ENCODE data around the gene ZNF526. TPM values are rescaled to one million over a fixed set of nuclear protein-coding genes. Genes with fewer than 3 reads are reported as not detected.

ZNF526 gene
- total RNA-seq, 1 experiment from 2014 or later = 3.4 TPM

DNA sequence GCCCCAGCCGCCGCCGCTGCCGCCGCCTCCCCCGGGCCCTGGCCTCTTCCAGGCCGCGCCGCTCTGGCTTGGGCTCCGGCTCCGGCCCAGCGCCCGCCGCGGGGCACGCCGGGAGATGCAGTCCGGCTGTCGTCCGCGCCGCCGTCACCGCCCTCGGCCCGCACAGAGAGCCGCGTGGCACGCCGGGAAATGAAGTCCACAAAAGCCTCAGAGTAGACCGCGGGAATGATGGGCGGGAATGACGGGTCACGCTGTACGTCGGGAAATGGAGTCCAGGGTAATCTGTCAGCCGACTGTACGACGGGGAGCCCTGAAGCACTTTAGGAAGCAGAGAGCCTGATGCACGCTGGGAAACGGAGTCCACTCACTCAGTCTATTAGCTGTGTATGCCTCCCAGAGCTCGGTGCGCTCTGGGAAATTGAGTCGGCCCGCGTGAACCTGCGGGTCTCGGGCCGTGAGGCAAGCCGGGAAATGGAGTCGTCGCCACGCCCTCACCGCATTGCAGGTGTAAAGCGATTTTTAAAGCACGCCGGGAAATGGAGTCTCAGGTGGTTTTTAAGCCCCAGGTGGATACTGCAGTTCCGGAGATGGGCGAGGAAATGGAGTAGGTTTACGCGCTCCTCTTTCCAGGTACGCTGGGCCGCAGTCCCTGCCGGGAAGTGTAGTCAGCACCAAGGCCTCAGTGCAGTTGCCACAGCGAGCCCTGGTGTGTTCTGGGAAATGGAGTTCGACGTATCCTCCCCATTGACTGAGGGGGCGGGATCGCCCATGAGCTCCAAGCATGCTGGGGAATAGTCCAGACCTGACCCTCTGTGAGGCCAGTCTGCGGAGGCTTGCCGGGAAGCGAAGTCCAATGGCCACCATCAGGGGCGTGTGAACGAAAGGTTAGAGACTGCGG lies 22.6 kb downstream of the ZNF526 start, which contains the start of gene GSK3A:
Gene GSK3A, minus strand, starts transcription at position 91 of the 898 bp plus-strand sequence. CDS start 137 bp downstream, outside the sequence.
- peaks cover 10% of the 10 kb centered on the region; the same call in 1 of the 2 replicates for H3K36me3 ChIP-seq (ENCODE audit: insufficient read depth, low read length)
- peaks cover 37% of the 10 kb centered on the region for H3K4me1 ChIP-seq (ENCODE audit: low read length)
- H3K9ac ChIP-seq (ENCODE audit: low read length) = peak within 1 kb of the TSS; percentile 77
- H3K27me3 ChIP-seq (ENCODE audit: low read length) = no peaks in the 10 kb centered on the region
- peaks cover 36% of the 10 kb centered on the region for H3K79me2 ChIP-seq (ENCODE audit: low read length)
- H3K27ac ChIP-seq (ENCODE audit: low read length) = peak within 1 kb of the TSS; percentile 92
- no peaks in the 10 kb centered on the region for H3K9me2 ChIP-seq (replicated peaks; ENCODE audit: insufficient read depth, low read length)
- no peak within 1 kb of the TSS for H2AFZ ChIP-seq (ENCODE audit: low read length)
- no peaks in the 10 kb centered on the region for H3K9me3 ChIP-seq (ENCODE audit: low read length)
- peak; percentile 99 for DNase-seq
- peak within 1 kb of the TSS; percentile 76 for H3K4me3 ChIP-seq (ENCODE audit: low read length)
- peak within 1 kb of the TSS; percentile 86 for H3K4me2 ChIP-seq (ENCODE audit: low read depth, low read length, poor library complexity, severe bottlenecking)
- H4K20me1 ChIP-seq (ENCODE audit: insufficient read depth, low read depth, low read length) = peaks cover 10% of the 10 kb centered on the region; the same call in 1 of the 2 replicates

DNA sequence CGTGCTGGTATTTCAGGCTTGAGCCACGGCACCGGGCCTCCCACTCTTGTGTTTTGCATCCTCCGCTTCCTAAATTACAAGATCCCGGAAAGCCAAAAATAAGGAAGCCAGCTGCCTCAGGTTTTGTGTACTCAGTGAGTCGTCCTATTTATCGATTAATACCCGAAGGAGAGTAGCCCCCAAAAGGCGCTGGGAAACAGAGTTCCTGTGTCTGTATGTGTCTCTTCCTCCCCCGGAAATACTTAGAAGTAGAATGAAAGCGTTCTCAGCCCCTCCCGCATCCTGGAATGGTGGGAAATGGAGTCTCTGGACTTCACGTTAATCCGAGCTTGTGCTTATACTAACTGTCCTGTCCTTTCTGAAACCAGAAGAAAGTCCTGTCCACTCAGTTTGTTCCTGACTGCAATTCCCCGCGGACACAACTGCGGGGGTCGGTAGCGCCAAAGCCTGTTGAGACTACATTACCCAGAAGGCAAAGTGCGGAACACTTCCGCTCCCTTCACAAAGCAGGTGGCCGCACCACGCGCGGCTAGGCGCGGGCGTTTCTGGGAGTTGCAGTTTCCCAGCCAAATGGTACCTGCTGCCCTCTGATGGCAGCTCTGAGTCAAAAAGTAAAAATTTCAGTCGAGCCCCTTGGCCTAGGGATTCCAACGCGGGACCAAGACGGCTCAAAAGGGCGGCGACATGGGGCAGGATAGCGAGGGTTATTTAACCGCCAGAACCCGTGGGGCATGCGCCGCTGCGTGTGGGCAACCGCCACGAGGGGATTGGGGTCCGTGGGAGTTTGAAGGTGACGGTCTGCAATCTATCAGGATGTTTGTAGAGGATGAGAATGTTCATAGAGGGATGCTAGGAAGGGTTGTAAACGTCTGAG lies 24.5 kb downstream of the ZNF526 start:
- Histone ChIP-seq H3K27ac (ENCODE audit: low read length) (peak overlapping the region; percentile 92), H3K9me3 (ENCODE audit: low read length) (no peaks in the 10 kb centered on the region), H3K4me1 (ENCODE audit: low read length) (peaks cover 31% of the 10 kb centered on the region), H3K36me3 (ENCODE audit: insufficient read depth, low read length) (0 out of 2 replicates have a peak, but pooled peaks cover 6% of the 10 kb centered on the region), H3K9ac (ENCODE audit: low read length) (peak overlapping the region; percentile 73), H3K27me3 (ENCODE audit: low read length) (no peaks in the 10 kb centered on the region), H3K4me3 (ENCODE audit: low read length) (peak overlapping the region; percentile 76), H3K4me2 (ENCODE audit: low read depth, low read length, poor library complexity, severe bottlenecking) (peak overlapping the region; percentile 77), H4K20me1 (ENCODE audit: insufficient read depth, low read depth, low read length) (0 out of 2 replicates have a peak, but pooled peaks cover 6% of the 10 kb centered on the region), H2AFZ (ENCODE audit: low read length) (peak overlapping the region; percentile 26; the same call in 1 of the 2 replicates), H3K79me2 (ENCODE audit: low read length) (peaks cover 25% of the 10 kb centered on the region), H3K9me2 (replicated peaks; ENCODE audit: insufficient read depth, low read length) (no peaks in the 10 kb centered on the region)
- peak; percentile 98 for DNase-seq

GRCh38 chr19:42245231-42245630 lies 25.1 kb downstream of the ZNF526 start:
- Histone ChIP-seq H3K4me2 (ENCODE audit: low read depth, low read length, poor library complexity, severe bottlenecking) (peak overlapping the region; percentile 77), H3K27me3 (ENCODE audit: low read length) (no peaks in the 10 kb centered on the region), H3K36me3 (ENCODE audit: insufficient read depth, low read length) (0 out of 2 replicates have a peak, but pooled peaks cover 5% of the 10 kb centered on the region), H3K9ac (ENCODE audit: low read length) (peak overlapping the region; percentile 55), H3K79me2 (ENCODE audit: low read length) (peaks cover 19% of the 10 kb centered on the region), H3K9me2 (replicated peaks; ENCODE audit: insufficient read depth, low read length) (no peaks in the 10 kb centered on the region), H3K9me3 (ENCODE audit: low read length) (no peaks in the 10 kb centered on the region), H3K27ac (ENCODE audit: low read length) (peak overlapping the region; percentile 62), H3K4me3 (ENCODE audit: low read length) (peak overlapping the region; percentile 42; the same call in 1 of the 2 replicates), H2AFZ (ENCODE audit: low read length) (no peak overlapping the region), H4K20me1 (ENCODE audit: insufficient read depth, low read depth, low read length) (peaks cover under 1% of the 10 kb centered on the region; the same call in 1 of the 2 replicates), H3K4me1 (ENCODE audit: low read length) (peaks cover 24% of the 10 kb centered on the region)
- no peak for DNase-seq

GRCh38 chr19:42246143-42246921 lies 26.2 kb downstream of the ZNF526 start:
- no peak overlapping the region for H3K9ac ChIP-seq (ENCODE audit: low read length)
- H3K27ac ChIP-seq (ENCODE audit: low read length) = 0 out of 2 replicates have a peak overlapping the region, but pooled peaks have one; percentile 27
- no peaks in the 10 kb centered on the region for H3K9me2 ChIP-seq (replicated peaks; ENCODE audit: insufficient read depth, low read length)
- H3K27me3 ChIP-seq (ENCODE audit: low read length) = no peaks in the 10 kb centered on the region
- H3K4me1 ChIP-seq (ENCODE audit: low read length) = peaks cover 13% of the 10 kb centered on the region
- H3K79me2 ChIP-seq (ENCODE audit: low read length) = peaks cover 18% of the 10 kb centered on the region
- no peak overlapping the region for H3K4me2 ChIP-seq (ENCODE audit: low read depth, low read length, poor library complexity, severe bottlenecking)
- no peak overlapping the region for H3K4me3 ChIP-seq (ENCODE audit: low read length)
- H3K36me3 ChIP-seq (ENCODE audit: insufficient read depth, low read length) = 0 out of 2 replicates have a peak, but pooled peaks cover 3% of the 10 kb centered on the region
- DNase-seq = no peak
- no peak overlapping the region for H2AFZ ChIP-seq (ENCODE audit: low read length)
- peaks cover 6% of the 10 kb centered on the region; the same call in 1 of the 2 replicates for H4K20me1 ChIP-seq (ENCODE audit: insufficient read depth, low read depth, low read length)
- H3K9me3 ChIP-seq (ENCODE audit: low read length) = no peaks in the 10 kb centered on the region

- Histone ChIP-seq H3K4me1 (ENCODE audit: low read length) (peaks cover 16% of the 10 kb centered on the region), H4K20me1 (ENCODE audit: insufficient read depth, low read depth, low read length) (peaks cover 12% of the 10 kb centered on the region), H3K4me3 (ENCODE audit: low read length) (no peak overlapping the region), H3K79me2 (ENCODE audit: low read length) (peaks cover 18% of the 10 kb centered on the region), H3K27me3 (ENCODE audit: low read length) (no peaks in the 10 kb centered on the region), H2AFZ (ENCODE audit: low read length) (no peak overlapping the region), H3K9me2 (replicated peaks; ENCODE audit: insufficient read depth, low read length) (no peaks in the 10 kb centered on the region), H3K9me3 (ENCODE audit: low read length) (no peaks in the 10 kb centered on the region), H3K4me2 (ENCODE audit: low read depth, low read length, poor library complexity, severe bottlenecking) (no peak overlapping the region), H3K36me3 (ENCODE audit: insufficient read depth, low read length) (0 out of 2 replicates have a peak, but pooled peaks cover 7% of the 10 kb centered on the region), H3K9ac (ENCODE audit: low read length) (no peak overlapping the region), H3K27ac (ENCODE audit: low read length) (0 out of 2 replicates have a peak overlapping the region, but pooled peaks have one; percentile 27)
- DNase-seq = no peak
Measured at GRCh38 chr19:42246922-42247639, 27.0 kb downstream of the ZNF526 start.

DNA sequence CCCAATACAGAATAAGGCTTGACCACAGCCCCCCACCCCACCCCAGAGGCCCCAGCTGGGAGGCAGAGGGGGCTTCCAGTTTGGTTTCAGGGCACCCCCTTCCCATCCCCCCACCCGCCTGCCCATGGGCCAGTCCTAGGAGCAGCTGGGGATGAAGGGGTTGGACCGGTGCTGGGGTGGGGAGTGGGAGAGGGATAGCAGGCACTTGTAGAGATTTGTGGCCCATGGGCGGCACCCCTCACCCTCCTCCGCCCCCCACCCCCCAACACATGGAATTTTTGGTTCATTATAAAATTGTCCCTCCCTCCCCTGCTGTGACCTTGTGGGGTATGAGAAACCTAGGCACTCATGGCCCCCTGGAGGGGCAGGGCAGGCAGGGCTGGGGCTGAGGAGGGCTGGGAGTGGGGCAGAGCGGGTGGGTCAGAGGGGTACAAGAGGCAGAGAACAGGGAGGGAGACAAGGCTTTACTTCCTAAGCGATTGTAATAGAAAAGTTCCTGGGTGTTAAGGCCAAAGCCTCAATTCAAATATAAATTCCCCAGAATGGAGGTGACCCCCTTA lies 27.6 kb downstream of the ZNF526 start:
- Histone ChIP-seq H3K9me2 (replicated peaks; ENCODE audit: insufficient read depth, low read length) (no peaks in the 10 kb centered on the region), H3K4me3 (ENCODE audit: low read length) (no peak overlapping the region), H3K9ac (ENCODE audit: low read length) (no peak overlapping the region), H3K4me2 (ENCODE audit: low read depth, low read length, poor library complexity, severe bottlenecking) (no peak overlapping the region), H2AFZ (ENCODE audit: low read length) (no peak overlapping the region), H3K4me1 (ENCODE audit: low read length) (peaks cover 22% of the 10 kb centered on the region), H3K9me3 (ENCODE audit: low read length) (no peaks in the 10 kb centered on the region), H3K27me3 (ENCODE audit: low read length) (no peaks in the 10 kb centered on the region), H3K27ac (ENCODE audit: low read length) (no peak overlapping the region), H4K20me1 (ENCODE audit: insufficient read depth, low read depth, low read length) (peaks cover 16% of the 10 kb centered on the region), H3K36me3 (ENCODE audit: insufficient read depth, low read length) (0 out of 2 replicates have a peak, but pooled peaks cover 7% of the 10 kb centered on the region), H3K79me2 (ENCODE audit: low read length) (peaks cover 23% of the 10 kb centered on the region)
- DNase-seq = no peak
